GM12874 (cell line): Measurements from ENCODE around the gene CYP4B1.

Experiments used
- TF ChIP-seq, protein P1 (sequence below): IDR thresholded peaks from 2 replicates; pipeline ENCODE4 v1.5.1; 2011; ENCODE audit warnings: low read depth, mild to moderate bottlenecking, control low read depth, low read length, moderate library complexity; ENCODE audit not compliant: insufficient read depth

The CYP4B1 gene

DNA sequence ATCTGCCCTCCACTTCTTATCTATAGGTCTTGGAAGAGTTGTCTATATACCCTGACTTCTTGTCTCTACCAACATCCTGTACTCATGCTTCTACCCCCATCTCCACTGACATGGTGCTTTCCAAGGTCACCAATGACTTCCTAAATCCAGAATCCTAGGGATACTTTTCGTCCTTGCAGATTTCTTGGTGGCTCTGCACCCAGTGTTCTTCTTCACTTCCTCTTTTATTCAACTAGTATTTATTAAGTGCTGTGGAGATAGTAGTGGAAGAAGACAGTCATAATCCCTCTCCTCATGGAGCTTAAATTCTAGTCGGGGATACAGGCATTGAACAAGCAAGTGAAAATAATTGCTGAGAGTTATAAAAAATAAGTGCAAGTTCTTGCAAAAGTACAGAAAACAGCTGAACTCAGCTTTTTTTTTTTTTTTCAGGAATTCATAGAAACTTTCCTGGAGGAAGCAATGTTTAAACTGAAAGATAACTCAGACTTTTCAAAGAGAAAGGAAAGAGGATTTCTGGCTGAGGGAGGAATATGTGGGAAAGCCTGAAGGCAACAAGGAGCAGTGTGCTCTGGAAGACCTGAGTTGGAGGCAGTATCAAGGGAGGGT lies 38.2 kb upstream of the CYP4B1 start:
- TF ChIP-seq, protein P1, sequence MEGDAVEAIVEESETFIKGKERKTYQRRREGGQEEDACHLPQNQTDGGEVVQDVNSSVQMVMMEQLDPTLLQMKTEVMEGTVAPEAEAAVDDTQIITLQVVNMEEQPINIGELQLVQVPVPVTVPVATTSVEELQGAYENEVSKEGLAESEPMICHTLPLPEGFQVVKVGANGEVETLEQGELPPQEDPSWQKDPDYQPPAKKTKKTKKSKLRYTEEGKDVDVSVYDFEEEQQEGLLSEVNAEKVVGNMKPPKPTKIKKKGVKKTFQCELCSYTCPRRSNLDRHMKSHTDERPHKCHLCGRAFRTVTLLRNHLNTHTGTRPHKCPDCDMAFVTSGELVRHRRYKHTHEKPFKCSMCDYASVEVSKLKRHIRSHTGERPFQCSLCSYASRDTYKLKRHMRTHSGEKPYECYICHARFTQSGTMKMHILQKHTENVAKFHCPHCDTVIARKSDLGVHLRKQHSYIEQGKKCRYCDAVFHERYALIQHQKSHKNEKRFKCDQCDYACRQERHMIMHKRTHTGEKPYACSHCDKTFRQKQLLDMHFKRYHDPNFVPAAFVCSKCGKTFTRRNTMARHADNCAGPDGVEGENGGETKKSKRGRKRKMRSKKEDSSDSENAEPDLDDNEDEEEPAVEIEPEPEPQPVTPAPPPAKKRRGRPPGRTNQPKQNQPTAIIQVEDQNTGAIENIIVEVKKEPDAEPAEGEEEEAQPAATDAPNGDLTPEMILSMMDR, result no peak

DNA sequence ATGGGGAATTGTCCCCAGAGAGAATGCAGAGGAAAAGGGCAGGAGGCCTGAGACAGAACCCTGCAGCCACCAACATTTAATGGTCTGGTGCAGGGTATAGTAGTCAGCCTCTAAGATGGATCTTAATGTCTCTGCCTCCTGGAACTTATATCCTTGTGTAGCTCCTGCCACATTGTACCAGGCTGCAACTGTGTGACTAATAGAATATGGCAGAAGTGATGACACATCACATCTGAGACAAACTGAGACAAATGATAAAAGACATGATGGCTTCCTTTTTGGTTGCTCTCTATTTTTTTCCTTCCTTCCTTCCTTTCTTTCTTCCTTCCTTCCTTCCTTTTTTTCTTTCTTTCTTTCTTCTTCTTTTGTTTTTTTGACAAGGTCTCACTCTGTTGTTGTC lies 37.1 kb upstream of the CYP4B1 start:
- TF ChIP-seq, protein P1, result no peak

DNA sequence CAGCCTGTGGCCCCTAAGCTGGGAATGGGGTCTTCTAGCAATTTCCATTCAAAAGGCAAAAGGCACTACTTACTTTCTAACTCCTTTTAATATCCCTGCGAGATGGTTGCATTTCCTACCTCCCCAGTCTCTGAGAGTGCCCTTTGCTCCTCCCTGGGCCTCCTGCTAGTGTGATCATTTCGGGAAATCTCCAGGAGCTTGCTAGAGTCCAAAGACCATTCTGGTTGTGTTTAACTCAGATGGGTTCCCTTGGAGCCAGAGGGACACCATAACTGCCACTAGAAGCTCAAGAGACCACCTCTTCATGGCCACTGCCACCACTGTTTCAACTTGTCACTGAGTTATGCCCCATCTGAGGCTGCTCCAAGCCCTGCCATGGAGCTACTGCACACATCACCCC lies 34.4 kb upstream of the CYP4B1 start:
- TF ChIP-seq, protein P1, result no peak

DNA sequence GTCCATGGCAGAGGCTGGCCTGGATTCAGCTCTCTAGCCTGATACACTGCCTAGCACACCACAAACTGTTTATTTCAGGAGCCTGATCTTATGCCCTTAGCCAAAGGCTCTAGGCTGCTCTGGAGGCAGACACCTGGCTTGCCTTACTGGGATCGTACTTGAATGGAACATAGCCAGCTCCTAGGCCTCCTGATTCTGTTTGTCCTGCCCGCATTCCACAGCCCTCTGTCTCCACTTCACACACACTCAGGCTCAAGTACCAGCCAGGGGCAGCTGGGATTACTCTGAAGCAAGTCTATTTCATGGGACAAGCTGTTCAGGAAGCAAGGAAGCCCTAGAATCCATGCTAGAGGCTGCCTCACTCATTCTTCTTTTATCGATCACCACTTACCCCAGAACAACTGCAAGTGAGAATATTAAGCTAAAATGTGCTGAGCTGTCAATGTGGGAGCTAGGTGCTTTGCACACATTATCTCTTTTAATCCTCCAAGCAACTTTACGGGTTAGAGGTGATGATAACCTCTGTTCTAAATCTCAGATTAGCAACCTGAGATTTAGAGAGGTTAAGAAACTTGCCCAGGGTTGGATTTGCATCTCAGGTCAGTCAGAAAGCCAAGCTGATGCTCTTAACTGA lies 31.1 kb upstream of the CYP4B1 start:
- TF ChIP-seq, protein P1, result no peak

DNA sequence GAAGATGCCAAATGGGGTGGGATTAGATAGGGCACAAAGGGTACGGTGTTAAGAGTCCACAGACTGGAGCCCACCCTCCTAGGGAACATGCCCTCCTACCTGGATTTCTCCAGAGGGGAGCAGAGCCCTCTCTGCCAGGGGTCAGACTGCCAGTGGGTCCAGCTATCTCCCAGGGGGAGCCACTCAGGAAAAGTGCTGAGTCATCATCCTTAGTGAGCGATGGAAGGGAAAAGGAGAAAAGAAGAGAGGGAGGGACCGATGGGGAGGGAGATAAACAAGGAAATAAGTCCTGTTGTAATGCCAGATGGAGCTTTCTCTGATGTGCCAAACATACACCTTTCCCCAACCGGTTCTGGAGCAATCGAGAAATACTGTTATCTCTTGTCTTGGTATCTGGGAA lies 30.4 kb upstream of the CYP4B1 start:
- TF ChIP-seq, protein P1, result no peak

DNA sequence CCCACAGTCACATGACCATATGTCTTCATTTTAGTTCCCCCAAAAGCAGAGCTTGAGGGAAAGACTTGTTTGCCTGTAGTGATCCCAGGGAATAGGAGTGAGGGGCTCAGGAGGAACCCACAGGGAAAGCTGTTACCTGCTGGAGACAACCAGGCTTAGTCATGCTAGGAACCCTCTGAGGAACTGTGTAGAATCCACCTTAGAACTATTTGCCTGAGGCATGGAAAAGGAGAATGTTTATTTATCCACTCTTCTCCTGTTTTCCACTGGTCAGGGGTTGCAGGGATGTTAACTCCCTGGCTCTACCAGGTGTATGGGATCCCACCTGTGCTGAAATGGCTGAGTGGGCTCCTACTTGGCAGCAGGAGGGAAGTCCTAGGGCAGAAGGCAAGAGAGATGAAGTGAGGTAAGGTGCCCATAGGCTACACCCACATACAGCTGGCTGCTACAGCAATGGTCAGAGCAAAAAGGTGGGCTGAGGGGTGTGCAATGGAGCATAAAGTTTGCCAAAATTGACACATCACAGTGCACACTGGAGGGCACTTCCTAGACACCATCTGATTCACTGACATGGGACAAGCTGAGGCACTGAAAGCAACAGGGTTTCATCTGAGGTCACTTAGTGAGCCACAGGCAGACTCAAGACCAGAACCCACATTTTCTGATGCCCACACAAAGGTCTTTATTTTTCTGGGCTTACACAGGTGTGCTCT lies 29.7 kb upstream of the CYP4B1 start:
- TF ChIP-seq, protein P1, result no peak

DNA sequence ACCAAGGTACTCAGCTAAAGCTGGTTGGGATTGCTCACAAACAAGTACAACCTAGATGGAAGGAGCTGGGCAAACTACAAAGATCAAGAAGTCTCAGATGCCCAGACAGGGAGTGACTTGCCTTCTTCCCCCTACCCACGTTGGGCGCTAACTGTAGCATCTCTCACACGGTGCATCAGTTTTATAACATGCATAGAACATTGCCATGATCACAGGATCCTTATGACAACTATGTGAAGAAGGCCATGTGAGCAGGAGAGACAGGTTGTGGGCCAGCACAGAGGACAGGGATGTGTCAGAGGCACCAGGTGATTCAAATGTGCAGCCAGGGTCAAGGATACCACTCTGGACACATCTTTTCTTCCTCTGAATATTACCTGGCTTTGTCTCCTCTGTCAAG lies 28.3 kb upstream of the CYP4B1 start:
- TF ChIP-seq, protein P1, result no peak
